DOHH2 (cell line): ENCODE results near the gene HSD11B1L.

Experiments
- H3F3A ChIP-seq: fragments of 200-600 bp; sonication (generic), shearing (Covaris generic); 2 replicates; pipeline ENCODE4 v1.6.0; 2016; ENCODE audit warnings: antibody characterized with exemption, mild to moderate bottlenecking; ENCODE audit not compliant: control insufficient read depth, insufficient read depth
- H3K27ac ChIP-seq: fragments of 200-600 bp; sonication (generic); 2 replicates; pipeline ENCODE4 v1.5.1; 2014; ENCODE audit warnings: low read depth, mild to moderate bottlenecking, low read length, moderate library complexity
- H3K27me3 ChIP-seq: fragments of 200-600 bp; sonication (generic); 2 replicates; pipeline ENCODE4 v1.6.1; 2014; ENCODE audit warnings: mild to moderate bottlenecking, low read length, mixed read lengths; ENCODE audit not compliant: control insufficient read depth
- H3K36me3 ChIP-seq: fragments of 200-600 bp; sonication (generic); 2 replicates; pipeline ENCODE4 v1.6.1; 2014; ENCODE audit warnings: mild to moderate bottlenecking, low read length, moderate library complexity, mixed read lengths; ENCODE audit not compliant: control insufficient read depth
- H3K4me1 ChIP-seq: fragments of 200-600 bp; sonication (generic); 2 replicates; pipeline ENCODE4 v1.6.1; 2014; ENCODE audit warnings: mild to moderate bottlenecking, low read length, mixed read lengths; ENCODE audit not compliant: control insufficient read depth
- H3K4me2 ChIP-seq: fragments of 200-600 bp; sonication (generic); 2 replicates; pipeline ENCODE4 v1.6.0; 2014; ENCODE audit warnings: mild to moderate bottlenecking, low read length, moderate library complexity
- H3K4me3 ChIP-seq: fragments of 200-600 bp; sonication (generic); 2 replicates; pipeline ENCODE4 v1.5.1; 2014; ENCODE audit warnings: mild to moderate bottlenecking, low read length, mixed read lengths
- H3K79me2 ChIP-seq: fragments of 200-600 bp; sonication (generic); 2 replicates; pipeline ENCODE4 v1.6.1; 2014; ENCODE audit warnings: mild to moderate bottlenecking, low read length, mixed read lengths; ENCODE audit not compliant: control insufficient read depth
- H3K9me2 ChIP-seq: fragments of 200-600 bp; sonication (generic); replicated peaks from 2 replicates; pipeline ENCODE4 v1.6.1; 2014; ENCODE audit warnings: mild to moderate bottlenecking, low read length, mixed read lengths; ENCODE audit not compliant: control insufficient read depth
- H3K9me3 ChIP-seq: fragments of 200-600 bp; sonication (generic); 2 replicates; pipeline ENCODE4 v1.6.1; 2014; ENCODE audit warnings: antibody characterized with exemption, low read length, mixed read lengths; ENCODE audit not compliant: control insufficient read depth, insufficient read depth
- H4K20me1 ChIP-seq: fragments of 200-600 bp; sonication (generic); 2 replicates; pipeline ENCODE4 v1.6.0; 2014; ENCODE audit warnings: low read depth, mild to moderate bottlenecking, antibody characterized with exemption, low read length, moderate library complexity; ENCODE audit not compliant: control insufficient read depth, insufficient read depth
- EZH2phosphoT487 ChIP-seq: fragments of 200-600 bp; sonication (generic); IDR thresholded peaks from 2 replicates; pipeline ENCODE4 v1.6.1; 2017; ENCODE audit warnings: borderline replicate concordance, mild to moderate bottlenecking, antibody characterized with exemption, low read length, moderate library complexity, mixed read lengths
- TF ChIP-seq, protein P1 (sequence below): fragments of 200-600 bp; sonication (generic); IDR thresholded peaks from one replicate; pipeline ENCODE4 v1.5.1; 2014; ENCODE audit warnings: antibody characterized with exemption, mild to moderate bottlenecking, low read depth, low read length; ENCODE audit not compliant: poor library complexity, severe bottlenecking

Gene HSD11B1L

DNA sequence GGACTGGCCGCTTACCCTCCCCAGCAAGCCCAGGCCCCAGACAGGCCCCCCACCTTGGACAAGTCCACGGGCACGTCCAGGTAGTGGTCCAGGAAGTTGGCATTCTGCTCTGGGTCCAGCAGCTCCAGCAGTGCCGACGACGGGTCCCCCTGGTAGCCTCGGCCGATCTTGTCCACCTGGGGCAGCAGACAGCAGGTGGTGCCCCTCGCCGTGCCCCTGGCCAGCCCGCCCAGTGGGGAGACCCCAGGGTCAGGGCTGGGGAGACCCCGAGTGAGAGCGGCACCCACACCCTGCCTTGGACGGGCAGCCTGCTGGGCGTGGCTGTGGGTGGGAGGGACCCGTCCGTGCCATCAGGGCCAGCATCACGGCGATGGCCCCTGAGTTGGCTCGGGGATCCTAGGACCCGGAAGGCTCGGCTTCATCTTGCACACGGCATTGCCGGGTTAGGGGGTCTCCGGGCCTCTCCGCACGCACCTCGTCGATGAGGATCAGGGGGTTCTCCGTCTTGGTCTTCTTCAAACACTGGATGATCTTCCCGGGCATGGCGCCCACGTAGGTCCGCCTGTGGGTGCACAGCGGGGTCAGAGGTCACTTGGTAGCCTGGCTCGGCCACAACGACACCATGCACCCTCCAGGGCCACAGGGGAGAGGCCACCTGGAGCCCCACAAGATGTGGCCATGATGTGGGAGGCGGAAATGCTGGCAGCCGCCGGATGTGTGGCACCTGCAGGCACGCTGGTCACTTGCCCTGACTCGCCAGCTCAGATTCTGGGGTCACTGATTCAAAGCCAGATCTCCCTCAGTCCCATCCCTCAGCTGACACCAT, 15.6 kb downstream of the HSD11B1L start:
- Histone ChIP-seq H4K20me1 (peaks cover 11% of the 10 kb centered on the region), H3F3A (peaks cover 20% of the 10 kb centered on the region), H3K4me2 (no peak overlapping the region), H3K27ac (no peak overlapping the region), H3K36me3 (peaks cover 86% of the 10 kb centered on the region), H3K9me2 (no peaks in the 10 kb centered on the region), H3K79me2 (peaks cover 33% of the 10 kb centered on the region), H3K9me3 (no peaks in the 10 kb centered on the region), H3K4me1 (peaks cover 11% of the 10 kb centered on the region; the same call in 1 of the 2 replicates), H3K4me3 (no peak overlapping the region), H3K27me3 (no peaks in the 10 kb centered on the region)
- TF ChIP-seq, protein P1, sequence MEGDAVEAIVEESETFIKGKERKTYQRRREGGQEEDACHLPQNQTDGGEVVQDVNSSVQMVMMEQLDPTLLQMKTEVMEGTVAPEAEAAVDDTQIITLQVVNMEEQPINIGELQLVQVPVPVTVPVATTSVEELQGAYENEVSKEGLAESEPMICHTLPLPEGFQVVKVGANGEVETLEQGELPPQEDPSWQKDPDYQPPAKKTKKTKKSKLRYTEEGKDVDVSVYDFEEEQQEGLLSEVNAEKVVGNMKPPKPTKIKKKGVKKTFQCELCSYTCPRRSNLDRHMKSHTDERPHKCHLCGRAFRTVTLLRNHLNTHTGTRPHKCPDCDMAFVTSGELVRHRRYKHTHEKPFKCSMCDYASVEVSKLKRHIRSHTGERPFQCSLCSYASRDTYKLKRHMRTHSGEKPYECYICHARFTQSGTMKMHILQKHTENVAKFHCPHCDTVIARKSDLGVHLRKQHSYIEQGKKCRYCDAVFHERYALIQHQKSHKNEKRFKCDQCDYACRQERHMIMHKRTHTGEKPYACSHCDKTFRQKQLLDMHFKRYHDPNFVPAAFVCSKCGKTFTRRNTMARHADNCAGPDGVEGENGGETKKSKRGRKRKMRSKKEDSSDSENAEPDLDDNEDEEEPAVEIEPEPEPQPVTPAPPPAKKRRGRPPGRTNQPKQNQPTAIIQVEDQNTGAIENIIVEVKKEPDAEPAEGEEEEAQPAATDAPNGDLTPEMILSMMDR: no peak
- no peak for TF ChIP-seq EZH2phosphoT487

DNA sequence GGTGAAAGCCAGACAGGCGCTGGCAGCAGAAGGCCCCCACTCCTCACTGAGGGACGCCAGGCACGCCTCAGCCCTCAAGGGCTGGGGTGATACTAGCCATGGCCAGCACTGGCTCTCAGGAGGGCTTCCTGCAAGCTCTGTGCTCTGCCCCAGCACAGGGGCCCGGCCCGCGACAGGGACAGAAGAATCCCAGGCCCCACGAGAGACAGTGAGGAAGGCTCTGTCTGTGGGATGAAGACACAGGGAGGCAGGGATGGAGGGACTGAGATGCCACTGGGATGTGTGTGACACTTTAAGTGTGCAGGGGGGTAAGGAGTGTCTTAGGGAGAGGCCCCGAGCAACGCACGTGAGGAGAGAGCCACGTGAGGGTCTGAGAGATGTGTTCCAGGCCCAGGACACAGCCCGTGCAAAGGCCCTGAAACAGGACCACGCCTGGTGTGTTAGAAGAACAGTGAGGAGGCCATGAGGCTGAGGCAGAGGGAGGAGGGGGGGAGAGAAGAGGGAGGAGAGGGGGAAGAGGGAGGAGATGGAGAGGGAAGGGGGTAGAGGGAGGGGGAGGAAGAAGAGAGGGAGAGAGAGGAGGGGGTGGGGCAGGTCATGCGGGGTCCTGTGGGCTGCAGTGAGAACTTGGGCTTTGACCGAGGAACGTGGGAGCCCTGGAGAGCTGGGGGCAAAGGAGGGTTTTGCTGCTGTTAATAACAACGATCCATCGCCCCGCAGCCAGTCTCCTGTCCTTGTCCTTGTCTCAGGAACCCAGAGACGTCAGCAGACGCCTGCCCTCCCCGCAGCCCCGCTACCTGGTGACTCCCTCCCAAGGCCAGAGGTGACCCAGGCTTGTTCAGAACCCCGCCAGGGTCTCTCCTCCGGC, 16.4 kb downstream of the HSD11B1L start:
- TF ChIP-seq, protein P1: no peak
- TF ChIP-seq EZH2phosphoT487: no peak
- no peak overlapping the region for H3K4me2 ChIP-seq
- H4K20me1 ChIP-seq: peaks cover 5% of the 10 kb centered on the region
- no peaks in the 10 kb centered on the region for H3K9me2 ChIP-seq
- H3F3A ChIP-seq: peaks cover 20% of the 10 kb centered on the region
- H3K79me2 ChIP-seq: peaks cover 25% of the 10 kb centered on the region
- H3K4me1 ChIP-seq: peaks cover 5% of the 10 kb centered on the region; the same call in 1 of the 2 replicates
- peaks cover 77% of the 10 kb centered on the region for H3K36me3 ChIP-seq
- H3K4me3 ChIP-seq: no peak overlapping the region
- H3K27ac ChIP-seq: no peak overlapping the region
- H3K27me3 ChIP-seq: no peaks in the 10 kb centered on the region
- H3K9me3 ChIP-seq: no peaks in the 10 kb centered on the region

DNA sequence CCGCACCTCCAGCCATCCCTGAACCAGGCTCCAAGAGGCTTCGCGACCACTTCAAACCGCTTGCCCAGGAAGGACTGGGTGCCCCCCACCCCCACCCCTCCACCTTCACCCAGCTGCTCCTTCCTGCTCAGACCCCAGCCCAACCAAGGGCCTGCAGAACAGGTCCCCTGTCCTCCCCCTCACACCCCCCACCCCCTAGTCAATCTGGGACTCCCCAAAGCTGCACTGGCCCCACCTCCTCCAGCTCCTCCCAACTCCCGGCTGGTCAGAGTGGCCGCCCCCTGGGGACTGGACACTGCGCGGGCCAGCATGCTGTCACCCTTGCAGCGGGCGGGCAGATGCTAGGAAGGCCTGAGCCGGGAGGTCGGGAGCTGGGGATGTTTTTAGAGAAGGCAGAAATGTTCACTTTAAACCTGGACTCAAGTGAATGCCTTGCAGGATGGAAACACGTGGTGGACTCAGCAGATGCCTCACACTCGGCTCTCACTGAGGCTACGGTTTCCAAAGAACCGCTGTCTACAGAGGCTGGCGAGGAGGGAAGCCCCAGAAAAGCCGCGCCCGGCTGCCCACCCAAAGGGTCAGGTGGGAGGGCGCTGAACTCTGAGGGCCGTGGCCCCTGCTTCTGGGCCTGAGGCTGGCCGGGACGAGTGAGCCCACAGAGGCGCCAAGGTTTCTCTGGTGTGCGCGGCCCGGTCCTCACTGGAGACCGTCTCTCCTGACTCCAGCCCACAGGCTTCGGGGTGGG, 17.2 kb downstream of the HSD11B1L start:
- Histone ChIP-seq H4K20me1 (no peaks in the 10 kb centered on the region), H3K36me3 (peaks cover 70% of the 10 kb centered on the region), H3K9me2 (no peaks in the 10 kb centered on the region)

More for the DNA sequence above, 17.2 kb downstream of the HSD11B1L start:
- peaks cover 13% of the 10 kb centered on the region for H3F3A ChIP-seq
- H3K4me1 ChIP-seq: no peaks in the 10 kb centered on the region
- no peak overlapping the region for H3K27ac ChIP-seq
- TF ChIP-seq EZH2phosphoT487: no peak
- TF ChIP-seq, protein P1: no peak
- peaks cover 17% of the 10 kb centered on the region for H3K79me2 ChIP-seq
- H3K4me3 ChIP-seq: no peak overlapping the region
- H3K9me3 ChIP-seq: no peaks in the 10 kb centered on the region
- no peaks in the 10 kb centered on the region for H3K27me3 ChIP-seq
- no peak overlapping the region for H3K4me2 ChIP-seq
